Vagina (tissue), 2 donors: Measurements from ENCODE around the gene POLR3C.

ENCODE experiments used
- POLR2AphosphoS5 ChIP-seq, 2 donors: sonication (generic); formaldehyde crosslinking; IDR thresholded peaks; one replicate each; pipeline ENCODE4 v1.9.0; 2017; ENCODE audit warnings: antibody characterized with exemption in 2 of 2, mild to moderate bottlenecking in 2 of 2, low read depth in 1 of 2; ENCODE audit not compliant: insufficient read depth in 1 of 2
- TF ChIP-seq, protein P1 (sequence below), 3 experiments: fragments of 450-650 bp in 2 of 3; fragments of 200-600 bp in 1 of 3; sonication (generic) in 1 of 3; IDR thresholded peaks; one replicate each; pipeline ENCODE4 v1.5.1; 2017 to 2019; ENCODE audit warnings: antibody characterized with exemption in 3 of 3, mild to moderate bottlenecking in 2 of 3, moderate library complexity in 2 of 3

DNA sequence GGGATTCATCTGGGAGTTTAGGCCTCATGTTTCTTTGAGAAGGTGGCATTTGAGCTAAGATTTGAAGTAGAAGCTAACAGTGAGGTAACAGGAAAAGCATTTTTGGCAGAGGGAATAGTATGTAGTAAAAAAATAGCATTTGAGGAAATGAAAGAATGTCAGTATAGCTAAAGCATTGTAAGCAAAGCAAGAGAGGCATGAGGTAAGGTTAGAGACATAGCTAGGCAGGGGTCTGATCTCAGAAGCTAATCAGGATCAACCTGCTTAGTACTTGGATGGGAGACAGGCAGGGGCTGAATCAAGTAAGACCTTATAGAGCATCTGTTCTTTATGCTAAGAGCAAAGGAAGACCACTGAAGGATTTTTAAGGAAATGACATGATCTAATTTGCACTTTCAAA is 4.0 kb downstream of the POLR3C start:
- TF ChIP-seq, protein P1, sequence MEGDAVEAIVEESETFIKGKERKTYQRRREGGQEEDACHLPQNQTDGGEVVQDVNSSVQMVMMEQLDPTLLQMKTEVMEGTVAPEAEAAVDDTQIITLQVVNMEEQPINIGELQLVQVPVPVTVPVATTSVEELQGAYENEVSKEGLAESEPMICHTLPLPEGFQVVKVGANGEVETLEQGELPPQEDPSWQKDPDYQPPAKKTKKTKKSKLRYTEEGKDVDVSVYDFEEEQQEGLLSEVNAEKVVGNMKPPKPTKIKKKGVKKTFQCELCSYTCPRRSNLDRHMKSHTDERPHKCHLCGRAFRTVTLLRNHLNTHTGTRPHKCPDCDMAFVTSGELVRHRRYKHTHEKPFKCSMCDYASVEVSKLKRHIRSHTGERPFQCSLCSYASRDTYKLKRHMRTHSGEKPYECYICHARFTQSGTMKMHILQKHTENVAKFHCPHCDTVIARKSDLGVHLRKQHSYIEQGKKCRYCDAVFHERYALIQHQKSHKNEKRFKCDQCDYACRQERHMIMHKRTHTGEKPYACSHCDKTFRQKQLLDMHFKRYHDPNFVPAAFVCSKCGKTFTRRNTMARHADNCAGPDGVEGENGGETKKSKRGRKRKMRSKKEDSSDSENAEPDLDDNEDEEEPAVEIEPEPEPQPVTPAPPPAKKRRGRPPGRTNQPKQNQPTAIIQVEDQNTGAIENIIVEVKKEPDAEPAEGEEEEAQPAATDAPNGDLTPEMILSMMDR (IDR thresholded peaks at IDR 0.05): no peak
- TF ChIP-seq POLR2AphosphoS5 (IDR thresholded peaks at IDR 0.05; ENCODE audit: insufficient read depth in 1 of 2, low read depth in 1 of 2): no peak
